HepG2 (cell line): ENCODE results near the gene TOLLIP. TPM values are rescaled to one million over a fixed set of nuclear protein-coding genes. Genes with fewer than 3 reads are reported as not detected.

Experiments used
- ATAC-seq: fragments of 200-7000 bp; cut with Tn5 transposase; 3 replicates; pipeline ENCODE4 v1.9.1; 2020; ENCODE audit warnings: mild to moderate bottlenecking, moderate library complexity
- BruUV-seq: library from RNA; stranded (reverse); fragments of 400-500 nt; replicated peaks from 2 replicates; lab custom pipeline; 2021; lab: Mats Ljungman, UMichigan
- CTCF ChIA-PET: fragments of 300-600 bp; formaldehyde crosslinking; extraction: SDS; loops from one replicate; lab custom pipeline; 2021; ENCODE audit warnings: low total read pairs, inconsistent platforms, low intra/inter-chr PET ratio; lab: Yijun Ruan, JAX
- POLR2A ChIA-PET: fragments of 350-600 bp; sonication (Branson Sonifier 250); formaldehyde crosslinking; loops from one replicate; lab custom pipeline; 2020; ENCODE audit warnings: antibody characterized with exemption, inconsistent platforms; lab: Yijun Ruan, JAX
- DNase-seq: peaks from one replicate; pipeline ENCODE4 v3.0.0-alpha.2; 2015; ENCODE audit warnings: low spot score
- FAIRE-seq: peaks from 3 replicates; lab custom pipeline; 2011; peaks lifted over from hg19 to GRCh38; lab: Jason Lieb, UNC
- H2AFZ ChIP-seq: one replicate; pipeline ENCODE4 v1.6.1; 2011; ENCODE audit warnings: low read length, inconsistent platforms
- H3K27ac ChIP-seq: fragments of 300-600 bp; 3 replicates; pipeline ENCODE4 v1.8.0; 2011; ENCODE audit warnings: mixed run types, mild to moderate bottlenecking, mixed read lengths, low read length, inconsistent platforms; ENCODE audit not compliant: insufficient read depth; ENCODE audit errors: extremely low read length
- H3K27me3 ChIP-seq, 2 experiments: fragments of 200-600 bp in 1 of 2; 2 replicates in 1 of 2; 3 replicates in 1 of 2; pipeline versions ENCODE4 v1.6.0 to v1.8.0; 2011; ENCODE audit warnings: low read length in 2 of 2, mild to moderate bottlenecking in 2 of 2, moderate library complexity in 2 of 2, inconsistent platforms in 1 of 2; ENCODE audit not compliant: insufficient read depth in 2 of 2, control insufficient read depth in 1 of 2
- H3K36me3 ChIP-seq, 2 experiments: fragments of 200-600 bp in 1 of 2; replicated peaks in 1 of 2; 2 replicates in 1 of 2; 3 replicates in 1 of 2; pipeline versions ENCODE4 v1.5.1 to v1.8.0; 2011; ENCODE audit warnings: low read length in 2 of 2, inconsistent platforms in 1 of 2; ENCODE audit not compliant: insufficient read depth in 2 of 2, control insufficient read depth in 1 of 2
- H3K4me1 ChIP-seq: 2 replicates; pipeline ENCODE4 v1.5.1; 2012; ENCODE audit warnings: low read length, inconsistent platforms; ENCODE audit not compliant: insufficient read depth
- H3K4me2 ChIP-seq: 2 replicates; pipeline ENCODE4 v1.6.0; 2011; ENCODE audit warnings: low read depth, low read length, inconsistent platforms
- H3K4me3 ChIP-seq, 3 experiments: fragments of 200-600 bp in 1 of 3; sonication (generic), shearing (Covaris generic) in 1 of 3; replicated peaks in 1 of 3; 2 replicates each; pipeline ENCODE4 v1.5.1; 2011 to 2016; ENCODE audit warnings: low read length in 3 of 3, inconsistent platforms in 2 of 3, low read depth in 2 of 3, mild to moderate bottlenecking in 2 of 3, control low read depth in 1 of 3, mixed read lengths in 1 of 3; ENCODE audit not compliant: insufficient read depth in 1 of 3
- H3K79me2 ChIP-seq: one replicate; pipeline ENCODE4 v1.6.1; 2011; ENCODE audit warnings: low read length, inconsistent platforms; ENCODE audit not compliant: insufficient read depth
- H3K9ac ChIP-seq: 2 replicates; pipeline ENCODE4 v1.6.0; 2011; ENCODE audit warnings: mild to moderate bottlenecking, low read depth, low read length, inconsistent platforms; ENCODE audit not compliant: insufficient read depth
- H3K9me3 ChIP-seq: 2 replicates; pipeline ENCODE4 v1.5.1; 2012; ENCODE audit warnings: mild to moderate bottlenecking, low read length
- H4K20me1 ChIP-seq: 2 replicates; pipeline ENCODE4 v1.6.0; 2011; ENCODE audit warnings: inconsistent platforms, mild to moderate bottlenecking, low read length, moderate library complexity; ENCODE audit not compliant: insufficient read depth
- E2F1 ChIP-seq: sonication (generic); formaldehyde crosslinking; IDR thresholded peaks from 2 replicates; pipeline ENCODE4 v1.5.0; 2020; ENCODE audit warnings: missing genetic modification reagents
- ELF3 ChIP-seq: IDR thresholded peaks from 2 replicates; pipeline ENCODE4 v1.6.1; 2016; ENCODE audit warnings: missing genetic modification reagents, missing compliant biosample characterization
- FLYWCH1 ChIP-seq: sonication (generic); formaldehyde crosslinking; IDR thresholded peaks from 2 replicates; pipeline ENCODE4 v1.8.1; 2023; ENCODE audit warnings: mild to moderate bottlenecking, missing genetic modification reagents
- FOXA1 ChIP-seq, 2 experiments: fragments of 450-650 bp in 1 of 2; sonication (generic) in 1 of 2; formaldehyde crosslinking in 1 of 2; IDR thresholded peaks; 2 replicates each; pipeline versions ENCODE4 v1.4.0 to v1.6.1; 2016 to 2020; ENCODE audit warnings: missing genetic modification reagents in 1 of 2
- GATAD2A ChIP-seq: IDR thresholded peaks from 2 replicates; pipeline ENCODE4 v1.6.1; 2016
- HNF4A ChIP-seq: sonication (generic); formaldehyde crosslinking; IDR thresholded peaks from 2 replicates; pipeline ENCODE4 v1.4.0; 2020; ENCODE audit warnings: missing genetic modification reagents
- MXD4 ChIP-seq: IDR thresholded peaks from 2 replicates; pipeline ENCODE4 v1.6.1; 2016; ENCODE audit warnings: mild to moderate bottlenecking, missing biosample characterization, missing genetic modification reagents
- NR2F6 ChIP-seq, 2 experiments: IDR thresholded peaks; 2 replicates each; pipeline ENCODE4 v1.6.1; 2016; ENCODE audit warnings: antibody characterized with exemption in 1 of 2, mild to moderate bottlenecking in 1 of 2
- ONECUT2 ChIP-seq: sonication (generic); formaldehyde crosslinking; IDR thresholded peaks from 2 replicates; pipeline ENCODE4 v1.4.0; 2020; ENCODE audit warnings: missing genetic modification reagents
- POGK ChIP-seq: sonication (generic); formaldehyde crosslinking; conservative IDR thresholded peaks from 2 replicates; pipeline ENCODE4 v1.8.0; 2022; ENCODE audit warnings: mild to moderate bottlenecking, moderate library complexity, missing genetic modification reagents
- SALL2 ChIP-seq: sonication (generic); formaldehyde crosslinking; IDR thresholded peaks from 2 replicates; pipeline ENCODE4 v1.8.1; 2023; ENCODE audit warnings: mild to moderate bottlenecking, missing genetic modification reagents, inconsistent platforms
- SMAD3 ChIP-seq: sonication (generic); formaldehyde crosslinking; IDR thresholded peaks from 2 replicates; pipeline ENCODE4 v1.4.0; 2020; ENCODE audit warnings: missing genetic modification reagents
- ZBTB7B ChIP-seq: sonication (generic); formaldehyde crosslinking; IDR thresholded peaks from 2 replicates; pipeline ENCODE4 v1.4.0; 2020; ENCODE audit warnings: missing genetic modification reagents
- ZMYM3 ChIP-seq: sonication (generic); formaldehyde crosslinking; IDR thresholded peaks from 2 replicates; pipeline ENCODE4 v1.5.1; 2020; ENCODE audit warnings: mild to moderate bottlenecking, missing genetic modification reagents
- ZNF12 ChIP-seq: sonication (generic); formaldehyde crosslinking; IDR thresholded peaks from 2 replicates; pipeline ENCODE4 v1.5.0; 2020; ENCODE audit warnings: missing genetic modification reagents
- ZNF232 ChIP-seq: sonication (generic); formaldehyde crosslinking; IDR thresholded peaks from 2 replicates; pipeline ENCODE4 v1.4.0; 2020; ENCODE audit warnings: missing genetic modification reagents, borderline replicate concordance
- ZNF264 ChIP-seq: sonication (generic); formaldehyde crosslinking; IDR thresholded peaks from 2 replicates; pipeline ENCODE4 v1.4.0; 2020; ENCODE audit warnings: missing genetic modification reagents
- ZNF326 ChIP-seq: sonication (generic); formaldehyde crosslinking; IDR thresholded peaks from 2 replicates; pipeline ENCODE4 v1.4.0; 2020; ENCODE audit warnings: missing genetic modification reagents, borderline replicate concordance
- ZNF605 ChIP-seq: sonication (generic); formaldehyde crosslinking; IDR thresholded peaks from 2 replicates; pipeline ENCODE4 v1.8.0; 2022; ENCODE audit warnings: mild to moderate bottlenecking, missing genetic modification reagents
- ZNF704 ChIP-seq: sonication (generic); formaldehyde crosslinking; IDR thresholded peaks from 2 replicates; pipeline ENCODE4 v1.8.1; 2023; ENCODE audit warnings: mild to moderate bottlenecking, inconsistent platforms, moderate library complexity, missing genetic modification reagents, borderline replicate concordance
- WGBS: methylation state at CpG from one replicate; pipeline ENCODE4 v1.1.6; 2017; ENCODE audit warnings: low lambda C conversion rate; 5-methylcytosine and 5-hydroxymethylcytosine counted together
- in situ Hi-C: cut with HindIII; loops from 2 replicates; pipeline ENCODE4 v1.10.0; 2017; ENCODE audit warnings: low pct_unique_long_range_greater_than_20kb; ENCODE audit not compliant: extremely low pct_ligation_motif_present
- intact Hi-C: fragments of 100-400 bp; cut with micrococcal nuclease; formaldehyde crosslinking; loops from one replicate; pipeline ENCODE4 v1.10.0; 2022; ENCODE audit not compliant: unreplicated experiment
- polyA plus RNA-seq, 8 experiments: library from polyadenylated mRNA; depleted of rRNA in 3 of 8; stranded (reverse) in 7 of 8; unstranded in 1 of 8; fragments of >200 nt; fragmentation: Illumina TruSeq in 4 of 8; extraction: Trizol in 4 of 8; gene quantifications; 2 replicates each; pipeline versions ENCODE4 v1.2.1 to v1.2.3, GENCODE V29; 2011 to 2016; ENCODE audit warnings: low read depth in 4 of 8, missing spikeins in 1 of 8, mixed read lengths in 1 of 8; ENCODE audit not compliant: insufficient read depth in 1 of 8
- total RNA-seq, 5 experiments: library from RNA; depleted of rRNA; stranded (reverse); fragments of >200 nt; fragmentation: Illumina TruSeq; extraction: Trizol; gene quantifications; 2 replicates each; pipeline ENCODE4 v1.2.3, GENCODE V29; 2016; ENCODE audit warnings: low read depth in 1 of 5

Gene TOLLIP
- total and polyA plus RNA-seq, 2 of the 13 experiments (the other 11 are each of a cell fraction or from before 2014, with no cell fraction given), result 25.9 to 47.5 TPM

- WGBS, result 40% methylated on average over 5 of the region's 10 CpGs
- Histone ChIP-seq H3K36me3 (no peaks in the 10 kb centered on the region), H3K27me3 (peaks cover 0 to 11% of the 10 kb centered on the region in 2 experiments; a peak in 1 of 5 replicates), H3K27ac (no peak overlapping the region), H3K4me3 (peak overlapping the region in 2 of 3 experiments; percentile 42 to 51; a peak in 4 of 6 replicates), H2AFZ (no peak overlapping the region), H4K20me1 (no peaks in the 10 kb centered on the region), H3K9ac (no peak overlapping the region), H3K4me2 (peak overlapping the region; percentile 82), H3K9me3 (peaks cover 8% of the 10 kb centered on the region), H3K79me2 (no peaks in the 10 kb centered on the region), H3K4me1 (peaks cover 39% of the 10 kb centered on the region)
- in situ Hi-C loops (no loop called here), intact Hi-C loops (no loop called here)
- ChIA-PET CTCF (no interaction called here), POLR2A (interaction anchor here (0.7 to 1.6 kb wide), 7 partner anchors 11 to 71 kb away, joined by 3 to 15 read pairs (median 4); partner anchors contain the start of gene TOLLIP)
- ATAC-seq (peak; percentile 71), DNase-seq (peak; percentile 60), FAIRE-seq (peak; percentile 40)
- BruUV-seq, result no TSS peak
- TF ChIP-seq E2F1 (CRISPR knock-in tag) (no peak), ZBTB7B (CRISPR knock-in tag) (peak; percentile 41; the same call in 1 of the 2 replicates), ZNF704 (no peak), MXD4 (0 out of 2 replicates have a peak, but pooled peaks have one; percentile 32), ZMYM3 (peak; percentile 72), ZNF12 (peak; percentile 29; the same call in 1 of the 2 replicates), ONECUT2 (CRISPR knock-in tag) (peak; percentile 71; the same call in 1 of the 2 replicates), FOXA1 (IDR thresholded peaks at IDR 0.05) (no peak), FOXA1 (CRISPR knock-in tag; IDR thresholded peaks at IDR 0.05) (0 out of 2 replicates have a peak, but pooled peaks have one; percentile 12), ZNF326 (CRISPR knock-in tag) (no peak), NR2F6 (IDR thresholded peaks at IDR 0.05) (no peak; the same call in 1 of the 2 replicates), NR2F6 (CRISPR knock-in tag; IDR thresholded peaks at IDR 0.05) (peak; percentile 57), SMAD3 (CRISPR knock-in tag) (0 out of 2 replicates have a peak, but pooled peaks have one; percentile 41), SALL2 (CRISPR knock-in tag) (no peak), ZNF232 (CRISPR knock-in tag) (no peak), POGK (CRISPR knock-in tag) (0 out of 2 replicates have a peak, but pooled peaks have one; percentile 33), ZNF264 (CRISPR knock-in tag) (0 out of 2 replicates have a peak, but pooled peaks have one; percentile 38), GATAD2A (CRISPR knock-in tag) (peak; percentile 89), ELF3 (CRISPR knock-in tag) (peak; percentile 81), ZNF605 (CRISPR knock-in tag) (peak; percentile 44; the same call in 1 of the 2 replicates), HNF4A (CRISPR knock-in tag) (peak; percentile 94), FLYWCH1 (CRISPR knock-in tag) (no peak)
These were observed 23.8 kb upstream of the TOLLIP start for GRCh38 chr11:1333091-1333772.
